ENCODE data around the gene PDCD7.

GRCh38 chr15:65089206-65089824 lies 44.3 kb downstream of the PDCD7 start:
- TF ChIP-seq CTCF (conservative IDR thresholded peaks at IDR 0.05; ENCODE audit: low read length) (no peak), EZH2phosphoT487 (IDR thresholded peaks at IDR 0.05; ENCODE audit: borderline replicate concordance) (no peak)

Data from Loucy (cell line).